Measurements from ENCODE around the gene POLE.

Gene POLE

DNA sequence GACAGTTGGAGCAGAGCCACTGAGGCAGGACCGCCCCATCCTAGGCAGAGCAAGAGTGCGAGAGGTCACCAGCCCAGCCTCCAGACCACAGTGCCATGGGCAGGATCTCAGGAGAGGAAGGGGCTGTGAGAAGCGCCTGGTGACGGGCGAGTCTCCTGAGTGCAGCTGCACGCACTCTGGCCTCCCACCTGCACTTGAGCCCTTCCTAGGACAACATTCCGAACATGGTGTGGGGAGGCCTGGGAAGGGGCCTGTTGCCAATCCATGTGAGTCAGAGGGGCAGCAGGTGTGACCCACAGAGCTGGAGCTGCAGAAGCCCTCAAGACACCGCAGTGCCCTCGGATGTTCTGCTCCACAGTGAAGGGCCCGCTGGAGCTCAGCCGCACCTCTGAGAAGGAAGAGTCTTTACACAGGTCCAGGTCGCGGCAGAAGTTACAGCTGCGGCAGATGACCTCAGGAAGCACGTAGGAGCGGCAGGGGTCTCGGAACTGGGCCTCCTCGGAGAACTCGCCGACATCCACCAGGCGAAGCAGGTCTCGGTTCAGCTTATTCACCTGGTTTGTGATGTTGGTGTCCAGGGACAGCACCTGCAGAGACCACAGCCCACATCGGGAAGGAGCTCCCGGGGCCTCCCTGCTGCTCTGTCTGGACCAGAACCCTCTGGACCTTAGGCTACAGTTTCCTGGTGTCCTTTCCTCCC lies 61.3 kb downstream of the POLE start:
- DNase-seq = no peak

DNA sequence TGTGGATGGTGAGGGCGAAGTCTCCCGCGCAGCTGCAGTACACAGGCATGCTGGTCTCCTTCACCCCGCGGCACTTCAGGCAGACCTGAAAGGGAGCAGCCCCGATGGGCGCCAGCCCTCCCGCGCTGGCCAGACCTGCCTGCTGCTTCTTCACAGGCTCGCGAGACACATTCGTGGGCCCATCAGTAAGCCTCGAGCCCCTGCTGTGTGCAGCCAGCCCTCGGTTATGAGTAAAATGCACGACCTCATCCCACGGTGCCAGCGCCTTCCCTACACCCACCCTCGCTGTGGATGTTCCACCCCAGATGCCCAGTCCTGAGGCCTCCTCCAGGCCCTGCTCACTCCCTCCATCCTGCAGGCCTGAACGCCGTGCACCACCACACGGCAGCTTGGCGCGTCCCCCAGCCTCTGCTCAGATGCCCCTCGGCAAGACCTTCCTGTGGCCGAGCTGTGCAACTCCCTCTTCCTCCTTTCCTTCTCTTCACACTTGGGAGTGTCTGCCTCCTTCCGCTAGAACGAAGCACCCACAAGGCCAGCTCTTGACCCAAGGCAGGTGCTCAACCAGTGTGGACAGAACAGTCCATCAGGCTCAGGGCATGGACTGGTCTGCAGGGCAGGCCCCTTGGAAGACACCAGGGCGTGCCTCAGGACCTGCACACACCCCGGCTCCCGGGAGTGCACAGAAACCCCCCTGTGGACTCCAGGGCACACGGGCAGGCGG lies 62.1 kb downstream of the POLE start:
- DNase-seq = no peak

DNA sequence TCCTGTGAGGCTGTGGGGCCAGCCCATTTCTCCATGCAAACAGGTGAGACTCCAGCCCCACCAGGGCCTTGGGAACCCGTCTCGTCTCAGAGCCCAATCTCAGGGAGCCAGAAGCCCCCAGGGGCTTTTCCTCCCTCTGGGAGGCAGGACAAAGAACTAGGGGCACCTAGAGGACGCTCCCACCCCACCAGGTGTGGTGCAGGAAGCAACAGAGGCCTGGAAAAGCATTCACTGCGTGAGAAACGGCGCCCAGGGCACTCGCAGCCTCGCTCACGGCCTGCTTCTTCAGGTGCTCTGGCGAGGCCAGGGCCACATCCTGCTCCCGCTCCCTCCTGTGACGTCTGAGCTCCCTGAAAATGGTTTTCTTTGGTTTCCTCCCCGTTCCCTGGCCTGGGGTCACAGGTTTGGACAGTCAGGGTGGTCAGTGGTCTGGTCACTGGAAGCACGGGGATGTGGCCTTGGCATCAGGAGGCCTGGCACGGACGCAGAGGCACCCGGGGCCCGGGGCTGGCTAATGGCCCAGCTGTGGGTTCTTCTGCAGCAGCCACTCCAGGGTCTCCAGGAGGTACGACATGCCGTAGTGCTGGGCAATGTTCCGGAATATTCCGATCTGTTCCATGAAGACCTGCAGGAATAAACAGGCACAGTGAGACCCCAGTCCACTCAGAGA lies 62.8 kb downstream of the POLE start:
- no peak for DNase-seq

DNA sequence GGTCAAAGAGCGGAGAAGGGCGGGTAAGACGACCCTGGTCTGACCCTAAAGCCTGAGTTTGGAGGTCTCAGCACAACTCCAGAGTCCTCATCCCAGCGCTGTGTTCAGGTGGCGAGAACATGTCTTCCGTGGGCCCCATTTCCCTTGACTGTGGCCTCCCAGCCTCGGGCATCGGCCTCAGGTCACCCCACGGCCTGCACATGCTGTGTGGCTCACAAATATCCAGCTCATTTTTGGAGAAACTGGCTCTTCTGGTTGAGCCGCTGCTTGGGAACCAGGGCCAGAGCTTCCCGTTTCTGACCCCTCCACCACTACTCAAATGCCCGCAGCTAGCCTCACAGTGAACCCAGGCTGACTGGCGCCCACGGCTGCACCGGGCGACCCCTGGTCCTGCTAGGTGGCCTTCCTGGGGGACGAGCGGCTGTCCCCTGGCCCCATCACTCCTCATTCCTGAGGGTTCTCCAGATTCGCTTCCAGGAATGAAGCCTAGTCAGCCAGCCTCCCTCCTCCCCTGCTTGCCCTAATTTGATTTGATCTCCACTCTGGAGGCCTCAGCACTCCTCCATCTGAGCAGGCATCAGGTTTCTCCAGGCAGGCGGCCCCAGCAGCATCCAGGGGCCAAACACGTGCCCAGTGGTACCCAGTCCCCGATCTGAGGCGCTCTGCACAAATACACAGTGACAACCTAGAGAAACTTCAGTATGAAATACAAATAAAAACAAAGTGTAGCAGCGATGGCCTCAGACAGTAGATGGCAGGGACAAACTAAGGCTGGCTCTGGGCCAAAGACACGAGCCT lies 63.9 kb downstream of the POLE start:
- no peak for DNase-seq

DNA sequence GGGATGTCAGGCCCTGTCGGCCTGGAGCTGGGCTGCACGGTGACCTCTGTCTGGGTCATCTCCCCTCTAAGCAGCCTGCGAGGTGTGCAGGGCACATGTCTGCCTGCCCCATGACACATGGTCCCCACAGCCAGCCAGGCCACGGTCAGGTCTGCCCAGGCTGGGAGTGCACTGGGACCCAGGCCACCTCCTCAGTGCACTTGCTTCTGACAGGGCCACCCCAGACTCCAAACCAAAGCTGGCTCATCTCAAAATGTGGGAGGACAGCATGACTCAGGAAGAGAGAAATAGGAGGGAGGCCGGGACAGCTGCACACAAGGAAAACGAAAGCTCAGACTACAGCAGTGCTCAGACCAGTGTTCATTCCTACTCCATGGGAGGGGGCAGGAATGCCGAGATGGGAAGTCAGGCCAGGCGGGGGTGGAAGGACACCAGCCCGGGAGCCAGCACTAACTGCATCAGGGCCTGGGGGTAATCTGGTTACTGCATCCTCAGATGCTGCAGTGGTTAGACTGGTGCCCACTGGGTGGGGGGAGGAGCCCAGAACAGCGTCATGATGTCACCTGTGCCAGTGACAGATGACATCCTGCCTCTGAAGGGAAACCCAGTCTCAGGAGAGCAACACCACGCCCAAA lies 64.6 kb downstream of the POLE start:
- DNase-seq = no peak

DNA sequence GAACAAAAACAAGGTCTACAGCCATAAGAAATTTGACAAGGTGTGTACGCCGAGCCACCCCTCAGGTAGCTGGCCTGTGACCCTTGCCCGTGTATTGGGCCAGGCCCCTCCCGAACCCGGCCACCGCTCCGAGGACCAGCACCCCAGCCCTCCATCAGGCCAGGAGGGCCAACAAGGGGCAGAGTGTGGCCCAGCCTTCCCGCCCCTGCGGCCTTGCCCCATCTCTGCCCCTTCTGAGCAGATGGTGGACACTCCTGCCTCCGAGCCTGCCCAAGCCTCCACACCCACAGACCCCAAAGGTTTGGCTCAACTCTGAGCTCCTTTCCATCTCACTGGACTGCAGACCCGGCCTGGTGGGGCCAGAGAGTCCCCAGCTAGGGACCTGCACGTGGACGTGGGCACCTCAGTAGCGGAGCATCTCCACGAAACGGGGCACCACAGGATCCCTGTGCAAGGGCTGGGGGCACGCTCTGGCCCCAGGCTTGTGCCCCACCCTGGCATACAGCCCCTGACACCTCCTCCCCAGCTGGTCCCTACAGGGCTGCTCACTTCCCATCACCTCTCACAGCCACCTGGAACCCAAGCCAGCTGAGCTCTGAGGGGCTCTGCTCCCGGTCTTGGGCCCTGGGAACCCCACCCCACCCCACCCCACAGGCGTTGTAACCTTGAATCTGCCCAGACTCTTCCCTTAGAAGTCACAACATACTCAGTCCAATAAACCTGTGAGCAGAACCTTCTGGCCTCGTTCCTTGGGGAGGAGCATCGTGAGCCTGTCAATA lies 65.3 kb downstream of the POLE start:
- no peak for DNase-seq

DNA sequence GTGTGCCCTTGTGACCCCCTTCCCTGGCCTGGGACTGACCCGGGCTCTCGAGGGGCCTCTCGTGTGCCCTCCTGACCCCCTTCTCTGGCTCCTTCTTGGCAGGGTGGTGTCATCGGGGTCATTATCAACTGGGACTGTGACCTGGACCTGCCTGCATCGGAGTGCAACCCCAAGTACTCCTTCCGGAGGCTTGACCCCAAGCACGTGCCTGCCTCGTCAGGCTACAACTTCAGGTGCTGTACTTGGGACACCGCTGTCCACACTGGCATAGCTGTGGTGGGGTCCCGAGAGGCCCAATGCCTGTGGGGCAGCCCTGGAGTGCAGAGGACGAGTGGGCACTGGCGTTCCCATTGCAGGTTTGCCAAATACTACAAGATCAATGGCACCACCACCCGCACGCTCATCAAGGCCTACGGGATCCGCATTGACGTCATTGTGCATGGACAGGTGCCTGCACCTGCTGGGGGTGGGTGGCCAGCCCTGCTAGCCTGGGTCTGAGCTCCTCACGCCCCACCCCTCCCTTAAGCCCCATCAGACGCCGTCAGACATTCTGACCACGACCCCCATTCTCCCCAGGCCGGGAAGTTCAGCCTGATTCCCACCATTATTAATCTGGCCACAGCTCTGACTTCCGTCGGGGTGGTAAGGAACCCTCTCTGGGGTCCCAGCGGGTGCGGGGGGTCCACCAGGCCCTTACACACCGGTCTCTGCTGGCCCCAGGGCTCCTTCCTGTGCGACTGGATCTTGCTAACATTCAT lies 66.1 kb downstream of the POLE start:
- no peak for DNase-seq

DNA sequence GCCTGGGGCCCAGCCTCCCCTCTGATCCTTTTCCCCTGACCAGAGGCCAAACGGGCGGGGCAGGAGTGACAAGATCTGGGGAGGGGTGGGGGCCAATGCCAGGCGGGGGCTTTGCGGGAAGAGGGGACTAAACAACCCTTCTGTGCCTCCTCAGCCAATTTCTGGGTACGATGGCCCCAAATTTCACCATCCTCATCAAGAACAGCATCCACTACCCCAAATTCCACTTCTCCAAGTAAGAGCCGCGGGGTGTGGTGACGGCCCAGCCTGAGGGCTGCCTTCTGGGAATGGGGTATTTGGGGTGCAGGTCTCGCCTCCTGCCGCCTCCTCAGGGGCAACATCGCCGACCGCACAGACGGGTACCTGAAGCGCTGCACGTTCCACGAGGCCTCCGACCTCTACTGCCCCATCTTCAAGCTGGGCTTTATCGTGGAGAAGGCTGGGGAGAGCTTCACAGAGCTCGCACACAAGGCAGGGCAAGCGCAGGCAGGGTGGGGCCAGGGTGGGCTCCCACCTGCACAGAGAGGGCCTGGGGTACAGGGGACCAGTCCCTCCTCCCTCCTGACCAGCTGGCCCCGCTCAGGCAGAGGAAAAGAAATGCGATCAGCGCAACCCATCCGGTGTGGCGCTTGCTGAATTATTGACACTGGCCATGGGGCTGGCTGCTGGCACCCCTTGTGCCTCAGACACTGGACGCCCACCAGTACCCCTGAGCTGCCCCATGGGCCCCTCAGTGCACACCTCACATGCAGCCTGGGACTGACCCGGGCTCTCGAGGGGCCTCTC lies 66.8 kb downstream of the POLE start:
- no peak for DNase-seq

DNA sequence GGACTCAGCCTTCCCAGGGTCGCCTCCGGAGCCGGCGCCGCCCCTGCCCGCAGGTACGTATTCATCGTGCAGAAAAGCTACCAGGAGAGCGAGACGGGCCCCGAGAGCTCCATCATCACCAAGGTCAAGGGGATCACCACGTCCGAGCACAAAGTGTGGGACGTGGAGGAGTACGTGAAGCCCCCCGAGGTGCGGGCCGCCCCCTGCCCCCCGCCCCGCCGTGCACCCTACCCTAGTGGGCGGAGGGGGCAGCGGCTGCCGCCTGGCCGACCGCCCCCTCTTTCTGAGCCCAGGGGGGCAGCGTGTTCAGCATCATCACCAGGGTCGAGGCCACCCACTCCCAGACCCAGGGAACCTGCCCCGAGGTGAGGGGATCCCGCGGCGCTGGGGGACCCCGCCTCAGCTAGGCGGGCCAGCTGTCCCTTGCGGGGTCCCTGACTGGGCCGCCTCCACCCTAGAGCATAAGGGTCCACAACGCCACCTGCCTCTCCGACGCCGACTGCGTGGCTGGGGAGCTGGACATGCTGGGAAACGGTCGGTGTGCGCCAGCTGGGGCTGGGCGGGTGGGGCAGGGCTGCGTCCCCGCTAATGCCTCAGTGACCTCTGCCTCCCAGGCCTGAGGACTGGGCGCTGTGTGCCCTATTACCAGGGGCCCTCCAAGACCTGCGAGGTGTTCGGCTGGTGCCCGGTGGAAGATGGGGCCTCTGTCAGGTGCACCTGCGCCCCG lies 67.6 kb downstream of the POLE start:
- DNase-seq = no peak

DNA sequence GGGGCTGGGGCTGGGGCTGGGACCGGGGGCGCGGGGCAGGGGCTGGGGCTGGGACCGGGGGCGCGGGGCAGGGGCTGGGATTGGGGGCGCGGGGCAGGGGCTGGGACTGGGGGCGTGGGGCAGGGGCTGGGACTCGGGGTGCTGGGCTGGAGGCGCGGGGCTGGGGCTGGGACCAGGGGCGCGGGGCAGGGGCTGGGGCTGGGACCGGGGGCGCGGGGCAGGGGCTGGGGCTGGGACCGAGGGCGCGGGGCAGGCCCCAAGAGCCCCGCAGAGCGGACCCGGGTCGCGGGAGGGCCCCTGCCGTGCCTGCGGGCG lies 68.1 kb downstream of the POLE start:
- no peak for DNase-seq

DNA sequence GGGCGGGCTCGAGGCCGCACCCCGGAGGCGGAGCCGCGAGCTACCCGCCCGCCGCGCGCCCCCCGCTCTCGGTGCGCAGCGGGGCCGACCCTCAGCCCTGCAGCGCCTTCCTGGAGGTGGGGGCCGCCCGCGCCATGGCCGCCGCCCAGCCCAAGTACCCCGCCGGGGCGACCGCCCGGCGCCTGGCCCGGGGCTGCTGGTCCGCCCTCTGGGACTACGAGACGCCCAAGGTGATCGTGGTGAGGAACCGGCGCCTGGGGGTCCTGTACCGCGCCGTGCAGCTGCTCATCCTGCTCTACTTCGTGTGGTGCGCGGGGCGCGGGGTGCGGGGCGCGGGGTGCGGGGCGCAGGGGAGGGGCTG lies 68.5 kb downstream of the POLE start, which contains the start of gene P2RX2:
Gene P2RX2 (plus strand): TSS at position 94 of the 361 bp plus-strand sequence. CDS start 41 bp downstream, at position 135.
- no peak for DNase-seq

DNA sequence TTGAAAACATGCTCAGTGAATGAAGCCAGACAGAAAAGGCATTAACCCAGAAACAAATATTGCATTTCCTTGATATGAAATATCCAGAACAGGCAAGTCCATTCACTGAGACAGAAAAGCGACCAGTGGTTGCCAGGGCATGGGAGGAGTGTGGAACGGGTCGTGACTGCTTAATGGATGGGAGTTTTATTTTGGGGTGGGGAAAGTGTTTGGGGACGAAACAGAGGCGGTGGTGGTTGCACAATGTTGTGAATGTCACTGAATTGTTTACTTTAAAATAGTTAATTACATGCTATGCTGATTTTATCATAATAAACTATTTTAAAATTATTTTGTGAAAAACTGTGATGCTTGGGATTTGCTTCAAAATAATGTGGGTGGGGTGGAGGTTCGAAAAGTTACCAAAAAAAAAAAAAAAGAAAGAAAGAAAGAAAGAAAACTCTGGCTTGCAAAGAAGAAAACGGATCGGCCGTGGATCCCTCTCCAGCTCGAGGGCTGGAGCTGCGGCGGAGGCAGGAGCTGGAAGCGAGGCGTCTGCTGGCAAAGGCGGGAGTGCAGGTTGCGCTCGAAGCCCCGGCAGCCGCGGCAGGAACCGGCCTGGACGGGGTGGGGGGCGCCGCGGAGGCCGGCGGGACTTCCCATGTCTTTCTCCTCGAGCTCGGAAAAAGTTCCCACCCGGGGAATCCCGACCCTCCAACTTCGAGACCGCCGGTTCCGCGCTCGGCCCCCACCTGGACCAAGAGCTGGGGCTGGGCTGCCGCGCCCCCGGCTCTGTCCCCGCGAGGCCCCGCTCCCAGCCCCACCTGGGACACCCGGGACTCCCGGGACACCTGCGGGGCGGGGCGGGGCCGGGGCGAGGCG lies 69.1 kb downstream of the POLE start:
- DNase-seq = no peak

DNA sequence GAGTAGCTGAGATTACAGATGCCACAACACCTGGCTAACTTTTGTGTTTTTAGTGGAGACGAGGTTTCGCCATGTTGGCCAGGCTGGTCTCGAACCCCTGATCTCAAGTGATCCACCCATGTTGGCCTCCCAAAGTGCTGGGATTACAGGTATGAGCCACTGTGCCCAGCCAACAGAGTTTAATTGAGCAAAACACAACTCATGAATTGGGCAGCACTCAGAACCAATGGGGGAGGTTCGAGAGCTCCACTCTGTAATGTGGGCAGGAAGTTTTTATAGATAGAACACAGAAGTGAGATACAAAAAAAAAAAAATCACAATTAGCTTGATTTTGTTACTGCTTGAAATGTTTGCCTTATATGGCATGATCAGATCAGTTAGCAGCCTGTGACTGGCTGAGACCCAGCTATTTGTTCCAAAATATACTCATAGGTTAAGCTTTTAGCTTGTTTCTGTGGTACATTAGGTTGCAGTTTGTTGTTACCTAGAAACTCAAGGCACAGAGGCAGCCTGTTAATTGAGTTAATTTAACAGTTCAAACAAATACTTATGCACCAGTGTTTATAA lies 69.9 kb downstream of the POLE start:
- no peak for DNase-seq

DNA sequence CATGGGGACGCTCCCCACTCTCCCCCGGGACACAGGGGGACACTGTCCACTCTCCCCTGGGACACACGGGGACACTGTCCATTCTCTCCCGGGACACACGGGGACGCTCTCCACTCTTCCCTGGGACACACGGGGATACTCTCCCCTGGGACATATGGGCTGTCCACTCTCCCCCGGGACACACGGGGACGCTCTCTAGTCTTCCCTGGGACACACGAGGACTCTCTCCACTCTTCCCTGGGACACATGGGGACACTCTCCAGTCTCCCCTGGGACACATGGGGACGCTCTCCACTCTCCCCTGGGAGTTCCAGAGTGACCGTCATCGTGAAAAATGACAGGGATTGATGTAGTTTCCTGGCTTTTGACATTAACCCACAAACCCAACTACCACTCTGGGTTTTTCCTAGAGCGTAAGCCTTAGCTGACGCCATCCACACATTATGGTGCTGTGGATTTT lies 71.5 kb downstream of the POLE start:
- no peak for DNase-seq

DNA sequence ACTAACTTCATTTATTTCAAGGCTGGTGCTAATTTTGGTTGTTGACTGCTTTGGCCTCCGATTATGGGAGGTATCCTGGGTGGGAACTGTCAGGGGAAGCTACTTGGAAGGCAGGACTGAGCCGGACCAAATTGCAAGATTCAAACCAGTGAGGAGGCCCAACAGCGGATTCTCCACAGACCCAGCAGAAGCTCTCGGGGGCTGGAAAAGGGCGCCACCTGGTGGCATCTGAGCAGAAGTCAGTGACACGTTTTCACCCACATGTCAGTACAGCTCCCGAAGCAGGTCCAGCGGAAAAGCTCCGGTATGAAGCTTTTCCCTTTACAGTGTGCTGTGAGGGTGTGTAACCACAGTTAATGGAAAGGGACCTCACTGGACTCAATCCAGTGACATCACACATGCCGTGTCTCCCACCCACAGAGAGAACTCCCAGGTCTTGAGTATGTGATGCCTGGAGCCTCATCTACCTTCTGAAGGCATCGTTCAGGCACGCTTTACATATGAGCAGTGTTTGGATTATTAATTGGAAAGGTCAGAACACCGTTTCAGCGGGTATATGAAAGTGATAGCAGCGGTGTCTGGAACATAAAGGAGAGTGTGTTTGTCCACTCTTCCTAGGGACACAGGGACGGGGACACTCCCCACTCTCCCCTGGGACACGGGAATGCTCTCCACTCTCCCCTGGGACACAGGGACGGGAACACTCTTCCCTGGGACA lies 72.1 kb downstream of the POLE start:
- peak; percentile 92 for DNase-seq

DNA sequence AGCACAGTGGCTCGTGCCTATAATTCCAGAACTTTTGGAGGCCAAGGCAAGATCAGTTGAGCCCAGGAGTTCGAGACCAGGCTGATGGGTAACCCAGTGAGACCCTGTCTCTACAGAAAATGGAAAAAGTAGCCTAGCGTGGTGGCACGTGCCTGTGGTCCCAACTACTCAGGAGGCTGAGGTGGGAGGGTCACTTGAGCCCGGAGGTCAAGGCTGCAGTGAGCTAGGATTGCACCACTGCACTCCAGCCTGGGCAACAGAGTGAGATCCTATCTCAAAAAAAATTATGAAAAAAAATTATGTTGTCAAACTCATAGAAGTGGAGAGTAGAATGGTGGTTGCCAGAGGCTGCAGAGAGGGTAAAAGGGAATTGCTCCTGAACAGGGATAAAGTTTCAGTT lies 73.1 kb downstream of the POLE start:
- DNase-seq = no peak

DNA sequence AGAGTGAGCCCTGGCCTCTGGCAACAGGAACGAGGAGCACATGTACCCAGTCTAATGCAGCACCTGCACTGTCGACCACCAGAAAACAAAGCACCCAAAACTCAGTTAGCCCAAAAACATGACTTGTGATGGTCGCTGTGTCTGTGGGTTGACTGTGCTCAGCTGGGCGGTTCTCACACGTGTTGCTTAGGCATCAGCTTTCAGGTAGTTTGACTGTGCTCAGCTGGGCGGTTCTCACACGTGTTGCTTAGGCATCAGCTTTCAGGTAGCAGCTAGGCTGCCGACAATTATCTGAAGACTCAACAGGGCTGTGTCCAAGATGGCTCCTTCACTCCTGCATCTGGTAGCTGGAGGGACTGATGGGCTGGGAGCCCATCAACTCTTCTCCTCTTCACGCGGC lies 75.5 kb downstream of the POLE start:
- DNase-seq = no peak

All from activated CD8-positive, alpha-beta memory T cell treated with anti-CD3 and anti-CD28 coated beads for 24 hours (primary cell).